Vagina (tissue), 2 donors: ENCODE results near the gene CHPT1.

Source experiments
- POLR2A ChIP-seq, 2 donors: fragments of 450-650 bp; IDR thresholded peaks; one replicate each; pipeline ENCODE4 v1.6.1; 2017; ENCODE audit warnings: antibody characterized with exemption in 2 of 2, mild to moderate bottlenecking in 2 of 2, moderate library complexity in 2 of 2
- POLR2AphosphoS5 ChIP-seq, 2 donors: sonication (generic); formaldehyde crosslinking; IDR thresholded peaks; one replicate each; pipeline ENCODE4 v1.9.0; 2017; ENCODE audit warnings: antibody characterized with exemption in 2 of 2, mild to moderate bottlenecking in 2 of 2, low read depth in 1 of 2; ENCODE audit not compliant: insufficient read depth in 1 of 2
- TF ChIP-seq, protein P1 (sequence below), 3 experiments: fragments of 450-650 bp in 2 of 3; fragments of 200-600 bp in 1 of 3; sonication (generic) in 1 of 3; IDR thresholded peaks; one replicate each; pipeline ENCODE4 v1.5.1; 2017 to 2019; ENCODE audit warnings: antibody characterized with exemption in 3 of 3, mild to moderate bottlenecking in 2 of 3, moderate library complexity in 2 of 3

DNA sequence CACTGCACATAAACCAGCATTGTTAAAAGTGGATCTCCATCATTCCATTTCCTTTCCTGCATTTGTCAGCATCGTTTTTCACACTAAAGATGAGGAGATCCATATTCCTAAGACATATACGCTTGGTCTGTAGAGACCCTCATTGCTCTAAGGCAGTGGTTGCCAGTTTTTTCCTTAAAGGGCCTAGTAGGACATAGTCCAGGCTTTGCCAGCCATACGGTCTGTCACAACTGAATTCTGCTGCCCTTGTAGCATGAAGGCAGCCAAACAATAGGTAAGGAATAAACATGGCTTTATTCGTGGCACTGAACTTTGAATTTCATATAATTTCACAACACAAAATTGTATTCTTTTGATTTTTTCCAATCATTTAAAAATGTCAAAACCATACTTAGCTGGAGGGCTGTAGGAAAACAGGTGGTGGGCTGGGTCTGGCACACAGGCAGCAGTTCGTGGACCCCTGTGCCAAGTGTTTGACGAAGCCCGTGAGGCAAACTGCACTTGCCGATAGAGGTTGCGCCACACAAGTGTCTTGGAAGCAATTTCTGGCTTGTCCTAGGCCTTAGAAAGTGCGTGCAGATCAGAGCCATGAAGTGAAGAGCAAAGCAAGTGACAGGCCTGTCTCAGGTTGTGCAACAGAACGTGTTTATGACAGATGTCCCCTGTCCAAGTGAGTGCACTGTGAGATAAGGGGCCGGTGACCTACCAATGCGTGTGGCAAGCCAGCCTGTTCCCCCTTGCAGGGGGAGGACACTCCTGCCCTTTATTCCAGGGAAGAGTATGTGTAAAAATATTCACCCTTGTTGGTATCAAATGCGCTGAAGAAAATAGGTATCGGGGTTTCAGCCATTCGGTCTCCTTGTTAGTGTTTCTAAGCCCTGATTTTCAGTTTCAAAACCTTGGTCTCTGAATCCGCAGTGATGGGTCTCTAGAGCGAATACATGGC is 916 bp upstream of the CHPT1 start:
- TF ChIP-seq, protein P1, sequence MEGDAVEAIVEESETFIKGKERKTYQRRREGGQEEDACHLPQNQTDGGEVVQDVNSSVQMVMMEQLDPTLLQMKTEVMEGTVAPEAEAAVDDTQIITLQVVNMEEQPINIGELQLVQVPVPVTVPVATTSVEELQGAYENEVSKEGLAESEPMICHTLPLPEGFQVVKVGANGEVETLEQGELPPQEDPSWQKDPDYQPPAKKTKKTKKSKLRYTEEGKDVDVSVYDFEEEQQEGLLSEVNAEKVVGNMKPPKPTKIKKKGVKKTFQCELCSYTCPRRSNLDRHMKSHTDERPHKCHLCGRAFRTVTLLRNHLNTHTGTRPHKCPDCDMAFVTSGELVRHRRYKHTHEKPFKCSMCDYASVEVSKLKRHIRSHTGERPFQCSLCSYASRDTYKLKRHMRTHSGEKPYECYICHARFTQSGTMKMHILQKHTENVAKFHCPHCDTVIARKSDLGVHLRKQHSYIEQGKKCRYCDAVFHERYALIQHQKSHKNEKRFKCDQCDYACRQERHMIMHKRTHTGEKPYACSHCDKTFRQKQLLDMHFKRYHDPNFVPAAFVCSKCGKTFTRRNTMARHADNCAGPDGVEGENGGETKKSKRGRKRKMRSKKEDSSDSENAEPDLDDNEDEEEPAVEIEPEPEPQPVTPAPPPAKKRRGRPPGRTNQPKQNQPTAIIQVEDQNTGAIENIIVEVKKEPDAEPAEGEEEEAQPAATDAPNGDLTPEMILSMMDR (IDR thresholded peaks at IDR 0.05), result no peak
- no peak for TF ChIP-seq POLR2A (IDR thresholded peaks at IDR 0.05)
- no peak for TF ChIP-seq POLR2AphosphoS5 (IDR thresholded peaks at IDR 0.05; ENCODE audit: insufficient read depth in 1 of 2, low read depth in 1 of 2)
